Fibroblast of mammary gland (primary cell): ENCODE data around the gene IPO11.

ENCODE experiments used
- DNase-seq: peaks from one replicate; pipeline ENCODE4 v3.0.0-alpha.2; 2010; ENCODE audit warnings: low read depth
- H3K4me3 ChIP-seq: 2 replicates; pipeline ENCODE4 v1.5.1; 2011; ENCODE audit warnings: low read depth, mild to moderate bottlenecking, low read length, moderate library complexity; ENCODE audit not compliant: control insufficient read depth
- CTCF ChIP-seq: conservative IDR thresholded peaks from 2 replicates; pipeline ENCODE4 v1.5.1; 2011; ENCODE audit warnings: low read depth, low read length, inconsistent platforms; ENCODE audit not compliant: control insufficient read depth, insufficient read depth

IPO11 gene

GRCh38 chr5:62640446-62640845 lies 227.9 kb downstream of the IPO11 start:
- no peak for DNase-seq
- no peak for TF ChIP-seq CTCF

GRCh38 chr5:62642468-62642867 lies 229.9 kb downstream of the IPO11 start:
- no peak overlapping the region for H3K4me3 ChIP-seq
- no peak for DNase-seq
- no peak for TF ChIP-seq CTCF

More at GRCh38 chr5:62640446-62640845, 227.9 kb downstream of the IPO11 start:
- no peak overlapping the region for H3K4me3 ChIP-seq

GRCh38 chr5:62643556-62644451 lies 231.2 kb downstream of the IPO11 start:
- DNase-seq: no peak
- no peak overlapping the region for H3K4me3 ChIP-seq
- no peak for TF ChIP-seq CTCF

GRCh38 chr5:62645223-62645622 lies 232.7 kb downstream of the IPO11 start:
- no peak for DNase-seq
- no peak for TF ChIP-seq CTCF
- no peak overlapping the region for H3K4me3 ChIP-seq

- TF ChIP-seq CTCF: no peak
- no peak overlapping the region for H3K4me3 ChIP-seq
- DNase-seq: no peak
Observed at GRCh38 chr5:62647241-62647640, 234.7 kb downstream of the IPO11 start.

GRCh38 chr5:62649025-62649424 lies 236.5 kb downstream of the IPO11 start:
- TF ChIP-seq CTCF: no peak
- no peak for DNase-seq
- H3K4me3 ChIP-seq: no peak overlapping the region
